Measurements from ENCODE around the gene EIF3D. TPM values are rescaled to one million over a fixed set of nuclear protein-coding genes. Genes with fewer than 3 reads are reported as not detected.

The EIF3D gene
- total and polyA plus RNA-seq, 2 donors from 2014 or later, result 129 to 140 TPM

- peaks cover 0 to 23% (median 7%) of the 10 kb centered on the region in 3 donors for H3K4me1 ChIP-seq (ENCODE audit: control insufficient read depth in 2 of 3, insufficient read depth in 2 of 3, low read depth in 1 of 3, low read length in 3 of 3)
- FAIRE-seq (no peak), DNase-seq (no peak)
- intact Hi-C loops (cut with DNase I), result no loop called here
- H3K4me3 ChIP-seq (ENCODE audit: low read length in 3 of 3), result no peak overlapping the region
- H3K9ac ChIP-seq (ENCODE audit: low read length in 3 of 3), result no peak overlapping the region
- H3K36me3 ChIP-seq (ENCODE audit: control insufficient read depth in 2 of 3, insufficient read depth in 3 of 3, low read length in 3 of 3), result peaks cover 0 to 13% (median 11%) of the 10 kb centered on the region in 3 donors
- no peaks in the 10 kb centered on the region for H3K27me3 ChIP-seq (ENCODE audit: control insufficient read depth, insufficient read depth, low read length)
- H3K27ac ChIP-seq (ENCODE audit: low read depth in 2 of 2, low read length in 2 of 2), result peak overlapping the region in 1 of 2 donors; percentile 43
- TF ChIP-seq CTCF (IDR thresholded peaks at IDR 0.05; ENCODE audit: borderline replicate concordance, extremely low read depth, insufficient read depth), result no peak
- no peaks in the 10 kb centered on the region for H3K9me3 ChIP-seq (ENCODE audit: control insufficient read depth in 2 of 3, insufficient read depth in 1 of 3, low read length in 3 of 3)
Observed at GRCh38 chr22:36467042-36467810, 61.7 kb downstream of the EIF3D start.

- DNase-seq (no peak), FAIRE-seq (no peak)
- Histone ChIP-seq H3K9me3 (ENCODE audit: control insufficient read depth in 2 of 3, insufficient read depth in 1 of 3, low read length in 3 of 3) (no peaks in the 10 kb centered on the region), H3K4me3 (ENCODE audit: low read length in 3 of 3) (no peak overlapping the region), H3K9ac (ENCODE audit: low read length in 3 of 3) (no peak overlapping the region), H3K36me3 (ENCODE audit: control insufficient read depth in 2 of 3, insufficient read depth in 3 of 3, low read length in 3 of 3) (peaks cover 0 to 11% (median 6%) of the 10 kb centered on the region in 3 donors), H3K27me3 (ENCODE audit: control insufficient read depth, insufficient read depth, low read length) (no peaks in the 10 kb centered on the region), H3K4me1 (ENCODE audit: control insufficient read depth in 2 of 3, insufficient read depth in 2 of 3, low read depth in 1 of 3, low read length in 3 of 3) (peaks cover 0 to 29% (median 15%) of the 10 kb centered on the region in 3 donors), H3K27ac (ENCODE audit: low read depth in 2 of 2, low read length in 2 of 2) (no peak overlapping the region)
- intact Hi-C loops (cut with DNase I), result no loop called here
- TF ChIP-seq CTCF (IDR thresholded peaks at IDR 0.05; ENCODE audit: borderline replicate concordance, extremely low read depth, insufficient read depth), result no peak
Observed at GRCh38 chr22:36466258-36466657, 62.7 kb downstream of the EIF3D start.

- Histone ChIP-seq H3K27ac (ENCODE audit: low read depth in 2 of 2, low read length in 2 of 2) (peak overlapping the region; percentile 63 to 67), H3K36me3 (ENCODE audit: control insufficient read depth in 2 of 3, insufficient read depth in 3 of 3, low read length in 3 of 3) (peaks cover 0 to 5% (median 0%) of the 10 kb centered on the region in 3 donors), H3K9ac (ENCODE audit: low read length in 3 of 3) (peak overlapping the region in 1 of 3 donors; percentile 62), H3K4me1 (ENCODE audit: control insufficient read depth in 2 of 3, insufficient read depth in 2 of 3, low read depth in 1 of 3, low read length in 3 of 3) (peaks cover 0 to 29% (median 15%) of the 10 kb centered on the region in 3 donors), H3K9me3 (ENCODE audit: control insufficient read depth in 2 of 3, insufficient read depth in 1 of 3, low read length in 3 of 3) (no peaks in the 10 kb centered on the region), H3K27me3 (ENCODE audit: control insufficient read depth, insufficient read depth, low read length) (no peaks in the 10 kb centered on the region), H3K4me3 (ENCODE audit: low read length in 3 of 3) (no peak overlapping the region)
- intact Hi-C loops (cut with DNase I), result no loop called here
- no peak for TF ChIP-seq CTCF (IDR thresholded peaks at IDR 0.05; ENCODE audit: borderline replicate concordance, extremely low read depth, insufficient read depth)
- no peak for FAIRE-seq
- peak in 1 of 5 donors; percentile 95 for DNase-seq
Observed at GRCh38 chr22:36465232-36466021, 63.5 kb downstream of the EIF3D start.
